MV-4-11 (cell line): ENCODE results near the gene ACE.

ENCODE experiments used
- DNase-seq: peaks from one replicate; lab custom pipeline; 2025; lab: John Stamatoyannopoulos, UW

The ACE gene

GRCh38 chr17:63537991-63538692 is 61.3 kb downstream of the ACE start:
- DNase-seq: no peak

GRCh38 chr17:63538693-63539595 is 62.1 kb downstream of the ACE start:
- no peak for DNase-seq

DNA sequence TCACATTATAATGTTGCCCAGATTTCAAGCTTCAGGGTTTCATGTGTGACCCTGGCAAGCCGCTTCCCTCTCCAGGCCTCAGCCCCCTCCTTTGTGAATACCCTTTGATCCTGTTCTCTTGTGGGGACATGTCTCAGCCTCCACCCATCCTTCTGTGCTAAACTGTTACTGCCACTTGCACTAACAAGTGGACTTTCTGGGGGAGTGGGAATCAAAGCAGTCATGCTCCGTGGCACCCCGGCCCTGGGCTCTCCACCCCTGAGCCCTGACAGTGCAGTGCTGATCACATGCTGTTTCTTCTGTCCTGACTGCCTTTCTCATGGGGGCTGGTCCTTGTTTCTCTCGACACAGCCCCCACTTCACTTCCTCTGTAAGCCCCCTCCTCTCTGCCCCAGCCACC is 63.7 kb downstream of the ACE start:
- DNase-seq: no peak

- no peak for DNase-seq
Measured at GRCh38 chr17:63542218-63542545, 65.3 kb downstream of the ACE start.

DNA sequence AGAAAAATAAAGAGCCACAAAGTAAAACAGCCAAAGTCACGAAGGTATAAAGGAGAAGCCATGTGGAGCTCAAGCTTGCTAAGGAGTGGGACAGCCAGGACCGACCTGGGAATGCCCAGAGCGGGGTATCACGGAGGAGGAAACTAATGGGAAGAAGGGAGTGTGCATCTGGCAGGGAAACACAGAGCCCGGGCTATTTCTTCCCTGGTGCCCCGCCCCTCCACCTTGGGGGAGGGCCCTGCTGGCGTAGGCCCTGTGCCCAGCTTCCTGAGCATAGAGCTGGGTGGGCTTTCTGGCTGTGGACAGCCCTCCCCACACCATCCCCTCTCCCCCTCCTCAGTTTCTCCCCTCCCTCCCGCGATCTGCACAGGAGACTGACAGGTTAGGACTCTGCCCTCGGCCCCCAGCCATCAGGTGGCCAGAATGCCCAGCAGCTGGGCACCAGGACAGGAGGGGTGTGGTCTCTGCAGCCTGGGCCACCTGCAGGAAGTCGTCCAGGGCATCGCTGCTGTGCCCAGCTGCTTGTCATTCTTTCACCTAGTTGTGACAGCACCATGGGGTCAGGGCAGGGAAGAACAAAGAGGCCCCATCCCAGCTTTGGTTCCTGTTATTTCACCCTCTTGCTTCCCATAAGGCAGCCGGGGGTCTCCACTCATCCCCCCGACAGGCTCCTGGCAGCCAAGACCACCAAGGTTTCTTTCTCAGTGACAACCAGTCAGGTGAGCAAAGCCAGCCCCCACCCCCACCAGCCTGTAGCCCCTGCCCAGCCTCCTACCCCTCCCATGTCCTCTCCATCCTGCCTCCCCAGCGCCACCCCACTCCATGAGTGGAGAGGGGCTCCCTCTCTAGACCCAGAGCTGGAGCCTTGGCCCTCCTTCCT is 66.3 kb downstream of the ACE start:
- no peak for DNase-seq

GRCh38 chr17:63543822-63544420 is 67.1 kb downstream of the ACE start:
- no peak for DNase-seq

- no peak for DNase-seq
Measured at GRCh38 chr17:63544467-63545301, 67.8 kb downstream of the ACE start.

DNA sequence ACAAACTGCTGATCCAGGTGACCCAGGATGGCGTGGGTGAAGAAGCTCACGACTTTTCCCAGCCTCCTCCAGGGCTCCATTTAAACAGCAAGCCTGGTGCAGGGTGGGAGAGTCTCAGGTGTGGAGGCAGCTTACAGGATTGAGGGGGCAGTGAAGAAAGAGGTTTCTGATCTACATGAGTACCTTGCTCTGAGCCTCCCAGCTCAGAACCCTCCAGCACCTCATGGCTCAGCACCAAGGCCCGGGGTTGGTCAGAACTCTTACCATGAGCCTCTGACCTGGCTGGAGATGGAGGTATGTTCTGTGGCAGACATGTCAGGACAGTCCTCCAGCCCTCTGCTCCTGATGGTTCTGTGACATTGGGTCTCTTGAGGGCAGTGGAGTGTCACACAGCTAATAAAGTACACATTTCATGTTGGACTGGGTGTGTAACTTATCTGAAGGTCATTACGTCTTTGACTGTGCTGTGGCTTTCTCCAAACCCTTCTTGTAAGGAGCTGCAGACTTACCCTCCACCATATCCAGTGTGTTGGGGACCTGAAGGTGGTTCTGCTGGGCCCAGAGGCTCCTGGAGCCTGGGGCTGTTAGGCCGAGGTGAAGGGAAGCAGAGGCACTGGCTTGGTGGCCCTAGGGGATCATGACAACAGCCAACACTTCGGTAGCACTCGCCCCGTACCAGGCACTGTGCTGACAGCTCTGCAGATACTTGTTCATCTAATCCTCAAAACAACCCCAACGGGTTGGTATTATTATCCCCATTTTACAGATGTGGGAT is 69.6 kb downstream of the ACE start:
- DNase-seq: no peak

DNA sequence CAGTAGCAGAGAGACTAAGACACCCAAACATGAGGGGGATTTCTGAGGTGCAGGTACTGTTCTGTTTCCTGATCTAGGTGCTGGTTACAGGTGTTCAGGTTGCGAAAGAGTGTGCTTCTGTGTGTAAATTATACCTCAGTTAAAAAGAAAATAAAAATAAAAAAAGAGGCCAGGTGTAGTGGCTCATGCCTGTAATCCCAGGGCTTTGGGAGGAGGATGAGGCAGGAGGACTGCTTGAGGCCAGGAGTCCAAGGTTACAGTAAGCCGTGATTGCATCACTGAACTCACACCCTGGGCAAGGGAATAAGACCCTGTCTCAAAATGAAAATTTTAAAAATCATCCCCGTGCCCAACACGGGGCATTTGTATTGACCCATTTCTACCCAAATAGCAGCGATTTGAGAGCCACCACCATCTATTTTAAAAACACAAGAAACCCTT is 70.2 kb downstream of the ACE start:
- no peak for DNase-seq
